Measurements from ENCODE around the gene GPR63. TPM values are rescaled to one million over a fixed set of nuclear protein-coding genes. Genes with fewer than 3 reads are reported as not detected.

The GPR63 gene
- total RNA-seq, 1 donor = 0.54 TPM

GRCh38 chr6:96762599-96762998 lies 74.7 kb downstream of the GPR63 start:
- no peak for DNase-seq (ENCODE audit: low read depth in 2 of 3, low spot score in 2 of 3)

GRCh38 chr6:96761794-96762193 lies 75.5 kb downstream of the GPR63 start:
- DNase-seq (ENCODE audit: low read depth in 2 of 3, low spot score in 2 of 3) = no peak

GRCh38 chr6:96760153-96760687 lies 77.1 kb downstream of the GPR63 start:
- DNase-seq (ENCODE audit: low read depth in 2 of 3, low spot score in 2 of 3) = no peak

GRCh38 chr6:96755096-96755495 lies 82.2 kb downstream of the GPR63 start:
- DNase-seq (ENCODE audit: low read depth in 2 of 3, low spot score in 2 of 3) = no peak

- no peak for DNase-seq (ENCODE audit: low read depth in 2 of 3, low spot score in 2 of 3)
Measured at GRCh38 chr6:96749891-96750290, 87.4 kb downstream of the GPR63 start.

Other genes starting within 250 kb of the GPR63 start
- 3.0 TPM for gene NDUFAF4, start 60.4 kb upstream of the GPR63 start, total RNA-seq
- gene KLHL32, start 87.3 kb upstream of the GPR63 start, total RNA-seq = 2.2 TPM